HG03064 (cell line): ENCODE results near the gene MACROD2.

ENCODE experiments used
- ATAC-seq: cut with Tn5 transposase; IDR thresholded peaks from one replicate; pipeline ENCODE4 v1.9.1; 2021; ENCODE audit warnings: low read depth; ENCODE audit not compliant: unreplicated experiment

MACROD2 gene

DNA sequence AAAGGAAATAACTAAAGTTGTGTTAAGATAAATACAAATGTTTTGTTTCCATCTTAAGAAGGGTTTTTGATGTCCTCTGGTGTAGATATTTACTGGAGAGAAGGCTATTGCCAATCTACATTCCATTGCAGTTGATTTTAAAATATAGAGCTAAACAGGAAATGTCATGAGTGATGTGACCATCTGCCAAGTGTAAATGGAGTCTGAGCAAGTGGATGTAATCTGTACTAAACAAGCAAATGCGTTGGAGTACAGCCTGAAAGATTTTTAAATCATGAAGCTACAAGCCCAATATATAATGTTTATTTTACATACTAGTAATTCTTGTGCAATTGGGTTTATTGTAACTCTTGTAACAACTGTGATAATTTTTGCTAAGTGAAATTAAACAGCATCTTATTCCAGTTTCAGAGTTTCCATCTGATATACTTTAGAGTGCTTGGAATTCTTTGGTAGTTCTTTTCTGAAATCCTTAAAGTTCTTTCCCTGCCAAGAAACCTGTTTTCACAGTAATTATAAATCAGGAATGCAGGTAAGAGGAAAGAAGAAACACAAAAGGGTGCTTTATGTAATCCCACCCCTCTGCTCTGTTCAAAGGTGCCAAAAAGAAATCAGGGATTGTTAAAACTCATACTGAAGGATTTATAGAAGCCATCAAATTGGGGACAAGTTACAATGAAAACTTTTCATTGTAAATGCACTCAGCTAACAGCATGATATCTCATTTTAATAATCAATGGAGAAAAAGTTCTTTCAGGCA, 389.3 kb downstream of the MACROD2 start:
- ATAC-seq = no peak

- ATAC-seq = no peak
Measured at GRCh38 chr20:14385176-14385740, 389.9 kb downstream of the MACROD2 start.

- ATAC-seq = no peak
Measured at GRCh38 chr20:14386726-14387125, 391.4 kb downstream of the MACROD2 start.

- no peak for ATAC-seq
Measured at GRCh38 chr20:14401479-14402138, 406.3 kb downstream of the MACROD2 start.

- ATAC-seq = no peak
Measured at GRCh38 chr20:14404515-14404914, 409.2 kb downstream of the MACROD2 start.

DNA sequence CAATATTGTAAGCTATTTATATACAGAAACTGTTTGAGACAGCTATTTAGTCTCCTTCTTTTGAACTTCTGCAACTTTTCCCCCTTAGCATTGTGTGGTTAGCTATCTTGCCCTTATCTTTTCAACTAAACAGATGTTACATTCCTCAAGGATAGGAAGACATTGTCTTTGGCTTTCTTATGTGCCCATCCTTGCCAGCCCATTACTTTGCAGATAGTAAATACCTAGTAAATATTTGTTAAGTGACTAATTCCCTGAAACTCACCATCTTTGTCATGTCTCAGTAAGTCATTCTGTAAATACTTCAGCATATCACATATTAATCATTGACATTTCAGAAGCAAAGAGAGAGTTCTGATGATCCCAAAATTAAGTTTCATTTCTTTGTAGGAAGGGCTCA, 411.2 kb downstream of the MACROD2 start:
- no peak for ATAC-seq

DNA sequence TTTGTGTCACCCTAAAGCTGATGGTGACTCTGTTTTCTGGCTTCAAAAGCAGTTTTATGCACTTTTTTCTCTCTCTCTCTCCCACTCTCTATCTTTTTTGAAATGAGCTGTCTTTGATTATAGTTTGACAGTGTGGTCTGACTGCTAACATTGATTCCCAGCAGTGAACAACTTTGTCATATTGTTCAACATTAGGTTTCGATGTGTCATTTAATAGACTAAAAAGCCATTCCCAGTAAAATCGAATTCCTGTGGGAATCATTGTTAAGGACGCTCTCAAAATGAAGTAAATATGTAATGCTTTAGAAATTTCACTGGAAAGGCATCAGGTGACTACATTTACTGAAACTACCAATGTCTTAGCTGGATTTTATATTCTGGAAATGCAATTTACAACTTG, 412.0 kb downstream of the MACROD2 start:
- no peak for ATAC-seq

DNA sequence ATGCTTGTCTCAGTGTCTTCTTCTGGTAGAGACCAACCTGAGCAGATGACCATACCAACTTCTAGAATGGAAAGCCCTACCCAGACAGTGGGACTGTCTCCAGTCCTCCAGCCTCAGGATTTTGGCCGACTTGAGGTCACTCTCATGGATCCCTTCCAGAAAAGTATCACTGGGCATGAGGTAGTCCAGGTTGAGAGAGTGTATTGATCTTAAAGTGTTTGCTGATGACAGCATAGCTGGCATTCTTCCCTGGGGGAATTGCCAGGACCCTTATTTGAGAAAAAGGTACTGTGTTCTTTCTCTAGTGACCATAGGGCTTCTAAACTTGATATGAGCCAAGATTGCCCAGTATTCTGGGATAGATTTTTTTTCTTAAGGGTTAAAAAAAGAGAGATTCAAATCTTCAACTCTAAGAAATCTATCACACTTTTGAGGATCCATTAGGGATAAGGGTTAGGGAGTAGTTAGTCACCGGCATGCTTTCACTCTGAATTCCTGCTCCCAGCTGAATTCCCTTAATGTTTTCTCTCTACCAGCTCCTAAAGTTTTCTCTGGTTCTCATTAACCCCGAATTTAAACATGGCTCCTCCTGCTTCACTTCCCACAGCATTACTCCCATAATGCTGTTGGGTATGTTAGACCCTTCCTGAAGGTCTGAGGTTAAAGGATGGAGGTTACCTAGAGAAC, 415.7 kb downstream of the MACROD2 start:
- ATAC-seq = no peak

DNA sequence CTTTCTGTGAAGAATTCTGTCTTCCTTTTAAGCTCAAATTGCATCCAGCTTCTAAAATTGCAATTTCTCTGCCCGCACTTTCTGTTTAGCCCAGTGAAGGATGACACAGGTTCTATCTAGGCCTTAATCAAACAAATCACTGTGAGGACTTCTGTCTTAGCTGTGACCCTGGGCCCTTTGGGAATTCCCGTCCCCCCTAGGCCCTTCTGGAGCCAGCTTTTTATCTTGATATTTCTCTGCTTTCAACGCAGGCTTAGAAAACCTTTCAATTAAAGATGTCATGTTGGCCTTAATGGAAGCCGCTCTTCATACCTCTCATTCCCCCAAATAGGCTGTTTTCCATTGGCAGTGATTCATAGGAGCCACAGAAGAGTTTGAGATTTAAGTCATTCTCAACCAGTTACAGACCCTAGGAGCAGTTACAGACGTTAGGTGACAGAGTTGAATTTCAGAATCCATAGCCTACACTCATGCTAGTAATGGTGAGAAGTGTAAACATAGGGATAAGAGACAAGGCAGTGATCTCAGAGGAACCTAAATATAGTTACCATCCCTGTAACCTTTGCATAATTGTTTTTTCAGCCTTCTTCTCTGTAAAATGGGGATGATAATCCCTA, 416.9 kb downstream of the MACROD2 start:
- no peak for ATAC-seq

DNA sequence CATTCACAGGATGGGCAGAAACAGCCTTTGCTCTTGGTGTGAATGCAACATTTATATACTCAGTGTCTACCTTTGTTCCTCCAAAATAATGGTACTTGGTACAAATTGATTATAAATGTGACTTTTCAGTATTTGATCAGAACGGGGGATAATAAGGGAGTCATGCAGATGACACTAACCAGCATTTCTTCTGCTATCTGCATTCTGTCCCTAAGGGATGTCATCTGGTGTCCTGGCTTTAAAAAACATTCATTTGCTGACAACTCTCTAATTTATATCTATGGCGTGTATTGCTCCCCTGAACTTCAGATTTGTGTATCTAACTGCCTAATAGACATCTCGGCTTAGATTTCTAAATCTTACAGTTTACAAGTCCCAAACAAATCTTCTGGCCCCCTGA, 418.5 kb downstream of the MACROD2 start:
- ATAC-seq = no peak

- ATAC-seq = no peak
Measured at GRCh38 chr20:14414560-14414959, 419.2 kb downstream of the MACROD2 start.

GRCh38 chr20:14415467-14415866, 420.2 kb downstream of the MACROD2 start:
- ATAC-seq = no peak

- no peak for ATAC-seq
Measured at GRCh38 chr20:14418376-14418775, 423.1 kb downstream of the MACROD2 start.

DNA sequence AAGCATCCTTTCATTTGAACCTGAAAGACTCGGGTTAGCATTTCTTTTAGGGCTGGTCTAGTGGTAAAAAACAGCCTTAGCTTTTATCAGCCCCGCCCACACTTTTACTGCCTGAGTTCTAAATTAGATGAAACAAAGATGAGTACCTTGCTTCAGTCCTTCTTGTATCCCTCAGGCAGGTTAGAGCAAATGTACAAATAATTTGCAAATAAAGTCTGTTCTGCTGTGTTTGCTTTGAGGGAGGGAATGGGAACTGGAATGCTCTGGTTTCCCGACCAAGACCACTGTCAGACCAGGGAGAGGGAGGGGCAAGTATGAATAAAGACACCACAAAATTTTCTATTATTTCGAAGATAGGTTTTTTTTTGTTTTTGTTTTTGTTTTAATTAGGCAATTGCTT, 427.6 kb downstream of the MACROD2 start:
- ATAC-seq = no peak

GRCh38 chr20:14431568-14431967, 436.3 kb downstream of the MACROD2 start:
- ATAC-seq = no peak

DNA sequence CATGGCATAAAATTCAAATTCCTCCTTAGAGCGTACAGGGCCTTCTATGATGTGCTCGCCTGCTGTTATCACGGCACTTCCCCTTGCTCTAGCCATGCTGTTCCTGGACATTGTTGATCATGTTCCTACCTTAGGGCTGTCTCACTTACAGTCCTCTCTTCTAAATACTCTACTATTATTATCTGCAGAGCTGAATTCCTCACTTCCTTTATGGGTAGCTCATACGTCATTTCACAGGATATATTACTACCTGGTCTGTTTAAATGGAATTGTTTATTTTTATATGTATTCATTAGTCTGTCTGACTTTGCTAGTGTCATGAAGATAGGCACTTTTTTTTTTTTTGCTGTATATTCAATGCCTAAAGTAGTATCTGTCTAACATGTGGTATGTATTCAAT, 436.8 kb downstream of the MACROD2 start:
- ATAC-seq = no peak

GRCh38 chr20:14432597-14432996, 437.3 kb downstream of the MACROD2 start:
- ATAC-seq = no peak

GRCh38 chr20:14434384-14435136, 439.2 kb downstream of the MACROD2 start:
- ATAC-seq = no peak

DNA sequence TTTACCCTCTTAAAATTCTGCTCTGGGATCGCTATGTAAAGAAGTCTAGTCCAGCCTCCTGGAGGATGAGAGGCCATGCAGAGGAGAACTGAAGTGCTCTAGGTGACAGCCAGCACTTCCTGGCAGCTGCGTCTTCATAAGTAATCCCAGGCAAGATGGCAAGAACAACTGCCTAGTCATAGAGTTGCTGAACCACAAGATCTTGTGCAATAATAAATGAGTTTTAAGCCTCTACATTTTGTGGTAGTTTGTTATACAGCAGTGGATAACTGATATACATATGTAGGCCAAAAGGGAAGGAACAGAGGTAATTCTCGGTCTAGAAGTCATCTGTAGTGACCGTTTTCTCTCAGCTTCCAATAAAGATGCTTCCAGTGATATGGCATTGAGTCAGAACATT, 445.9 kb downstream of the MACROD2 start:
- no peak for ATAC-seq

DNA sequence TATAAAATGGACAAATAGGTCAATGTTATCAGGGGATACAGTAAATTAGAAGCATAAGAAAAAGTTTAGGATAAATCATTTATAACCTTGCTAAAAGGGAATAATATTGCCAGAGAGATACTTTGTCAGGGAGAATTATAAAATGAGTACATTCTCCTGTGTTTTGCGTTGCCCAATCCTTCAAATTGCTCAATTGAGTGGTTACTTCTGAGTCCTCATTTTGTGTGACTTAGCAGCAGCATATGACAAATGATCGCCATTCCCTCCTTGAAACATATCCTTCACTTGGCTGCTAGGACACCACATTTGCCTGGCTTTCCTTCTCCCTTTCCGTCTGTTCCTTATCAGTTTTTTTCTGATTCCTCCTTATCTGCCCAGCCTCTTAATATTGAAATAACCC, 448.8 kb downstream of the MACROD2 start:
- ATAC-seq = no peak
